ENCODE measurements around the gene GRIN1.
"Not testable (repeated sequence)": the region's sequence is repeated elsewhere in the genome, so short reads cannot be mapped to it uniquely, and the experiment has no call there.

Gene GRIN1

DNA sequence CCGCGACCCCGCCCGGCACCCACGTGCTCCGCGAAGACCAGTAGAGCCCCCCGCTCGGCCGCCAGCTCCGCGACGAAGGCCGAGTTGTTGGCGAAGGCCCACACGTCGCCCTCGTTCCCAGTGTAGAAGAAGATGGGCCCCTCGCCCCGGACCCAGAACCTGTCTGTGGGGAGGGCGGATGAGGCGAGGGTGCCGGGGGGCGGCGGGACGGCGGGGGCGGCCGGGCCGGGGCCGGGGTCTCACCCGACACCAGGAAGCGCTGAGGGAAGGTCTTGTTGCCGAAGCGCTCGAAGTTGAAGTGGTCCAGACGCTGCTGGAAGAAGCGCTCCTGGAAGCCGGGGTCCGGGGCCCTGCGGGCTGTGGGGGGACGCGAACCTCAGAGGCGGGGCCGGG, 24.7 kb upstream of the GRIN1 start:
- Histone ChIP-seq H3K9ac (ENCODE audit: low read depth, low read length) (no peak overlapping the region), H3K27me3 (ENCODE audit: control insufficient read depth, insufficient read depth, low read length) (peaks cover 22% of the 10 kb centered on the region), H3K9me3 (ENCODE audit: control insufficient read depth, insufficient read depth, low read length) (no peaks in the 10 kb centered on the region), H3K36me3 (ENCODE audit: control insufficient read depth, insufficient read depth, low read length) (peaks cover 2% of the 10 kb centered on the region), H3K4me1 (ENCODE audit: control insufficient read depth, insufficient read depth, low read length) (no peaks in the 10 kb centered on the region), H3K4me3 (ENCODE audit: low read depth, low read length) (no peak overlapping the region)

DNA sequence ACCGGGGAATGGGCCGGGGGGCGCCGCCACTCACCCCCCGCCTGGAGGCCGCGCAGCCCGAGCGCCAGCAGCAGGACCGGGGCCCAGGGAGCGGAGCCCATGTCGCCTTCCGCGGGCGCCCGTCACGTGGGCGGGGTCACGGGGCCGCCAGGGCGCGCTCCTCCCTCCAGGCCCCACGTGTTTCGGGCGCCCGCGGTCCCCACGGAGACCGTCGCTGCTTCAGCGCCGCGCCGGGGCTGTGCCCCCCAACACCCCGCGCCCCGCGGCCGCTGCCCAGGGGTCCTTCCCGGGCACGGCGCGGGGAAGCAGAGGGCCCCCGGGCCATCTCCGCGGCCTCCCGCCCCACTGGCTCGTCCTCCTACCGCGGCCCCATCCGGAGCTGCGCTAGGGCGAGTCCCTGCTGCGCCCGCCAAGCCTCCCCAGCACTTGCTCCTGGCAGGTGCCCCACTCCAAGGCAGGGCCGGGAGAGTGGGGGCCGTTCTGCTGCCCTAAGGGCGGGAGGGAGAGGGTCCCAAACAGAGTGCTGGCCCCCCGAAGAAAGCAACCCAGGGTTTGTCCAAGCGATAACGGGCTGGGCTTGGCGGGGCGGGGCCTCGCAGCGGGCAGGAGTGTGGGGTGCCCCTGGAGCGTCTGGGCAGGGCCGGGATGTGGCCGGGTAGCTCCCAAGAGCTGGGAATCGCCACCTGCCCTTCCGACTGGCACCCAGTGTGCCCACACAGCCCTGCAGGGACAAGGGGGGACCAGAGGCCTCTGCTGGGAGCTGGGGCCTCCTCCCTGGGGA, 24.2 kb upstream of the GRIN1 start, which contains the start of gene DPP7:
Gene DPP7 (minus strand): TSS at position 121 of the 781 bp plus-strand sequence. CDS start 20 bp downstream, at position 101.
- H3K36me3 ChIP-seq (ENCODE audit: control insufficient read depth, insufficient read depth, low read length) = no peaks in the 10 kb centered on the region
- no peak within 1 kb of the TSS for H3K9ac ChIP-seq (ENCODE audit: low read depth, low read length)
- H3K4me3 ChIP-seq (ENCODE audit: low read depth, low read length) = peak within 1 kb of the TSS; percentile 22
- no peaks in the 10 kb centered on the region for H3K9me3 ChIP-seq (ENCODE audit: control insufficient read depth, insufficient read depth, low read length)
- H3K4me1 ChIP-seq (ENCODE audit: control insufficient read depth, insufficient read depth, low read length) = no peaks in the 10 kb centered on the region
- H3K27me3 ChIP-seq (ENCODE audit: control insufficient read depth, insufficient read depth, low read length) = peaks cover 22% of the 10 kb centered on the region

DNA sequence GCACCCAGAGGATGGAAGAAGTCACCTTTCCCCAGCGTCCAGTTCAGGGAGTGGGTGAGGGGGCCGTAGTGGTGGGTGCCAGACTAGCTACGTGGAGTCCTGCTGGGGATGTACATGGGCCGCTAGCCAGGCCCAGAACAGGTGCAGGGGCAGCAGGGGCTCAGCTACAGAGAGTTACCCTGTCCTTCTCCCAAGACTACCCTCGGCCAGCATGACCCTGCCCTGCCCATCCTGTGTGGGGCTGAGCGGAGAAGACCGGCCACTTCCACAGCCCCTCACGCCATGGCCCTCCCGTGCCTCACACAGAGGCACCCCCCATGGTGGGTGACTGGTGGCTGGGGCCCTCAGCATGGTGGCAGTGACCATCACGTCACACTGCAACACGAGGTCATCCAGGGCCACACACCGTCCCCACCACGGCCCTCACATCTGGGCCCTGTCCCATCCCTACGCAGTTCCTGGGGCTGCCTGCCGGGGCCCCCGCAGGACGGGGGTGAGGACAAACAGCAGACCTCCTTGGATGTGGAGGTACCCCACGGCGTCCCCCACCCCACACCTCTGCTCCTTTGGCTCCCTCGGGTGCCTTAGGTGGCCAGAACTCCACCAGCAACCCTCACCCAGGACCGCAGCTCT, 23.4 kb upstream of the GRIN1 start:
- no peak overlapping the region for H3K9ac ChIP-seq (ENCODE audit: low read depth, low read length)
- H3K4me1 ChIP-seq (ENCODE audit: control insufficient read depth, insufficient read depth, low read length) = no peaks in the 10 kb centered on the region
- H3K4me3 ChIP-seq (ENCODE audit: low read depth, low read length) = no peak overlapping the region
- no peaks in the 10 kb centered on the region for H3K36me3 ChIP-seq (ENCODE audit: control insufficient read depth, insufficient read depth, low read length)
- H3K9me3 ChIP-seq (ENCODE audit: control insufficient read depth, insufficient read depth, low read length) = no peaks in the 10 kb centered on the region
- peaks cover 22% of the 10 kb centered on the region for H3K27me3 ChIP-seq (ENCODE audit: control insufficient read depth, insufficient read depth, low read length)

DNA sequence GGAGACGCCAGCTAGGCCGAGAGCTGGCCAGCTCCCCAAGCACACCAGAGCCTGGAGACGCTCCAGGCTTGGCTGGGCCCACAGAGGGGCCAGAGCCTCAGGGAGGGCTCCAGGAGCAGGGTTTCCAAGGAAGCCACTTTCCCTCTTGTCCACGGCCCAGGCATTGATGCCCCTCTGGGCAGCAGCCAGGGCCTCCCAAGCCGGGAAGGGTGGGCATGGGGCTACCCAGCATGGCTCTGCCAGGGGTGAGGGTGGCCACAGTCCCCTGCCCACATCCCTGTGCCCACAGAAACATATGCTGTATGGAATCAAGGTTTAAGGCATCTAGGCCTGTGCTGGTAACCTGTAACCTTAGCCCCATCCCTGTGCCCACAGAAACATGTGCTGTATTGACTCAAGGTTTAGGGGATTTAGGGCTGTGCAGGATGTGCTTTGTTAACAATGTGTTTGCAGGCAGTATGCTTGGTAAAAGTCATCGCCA, 22.9 kb upstream of the GRIN1 start:
- Histone ChIP-seq H3K9me3 (ENCODE audit: control insufficient read depth, insufficient read depth, low read length) (no peaks in the 10 kb centered on the region), H3K4me3 (ENCODE audit: low read depth, low read length) (no peak overlapping the region), H3K4me1 (ENCODE audit: control insufficient read depth, insufficient read depth, low read length) (no peaks in the 10 kb centered on the region), H3K36me3 (ENCODE audit: control insufficient read depth, insufficient read depth, low read length) (no peaks in the 10 kb centered on the region), H3K27me3 (ENCODE audit: control insufficient read depth, insufficient read depth, low read length) (peaks cover 22% of the 10 kb centered on the region), H3K9ac (ENCODE audit: low read depth, low read length) (no peak overlapping the region)

DNA sequence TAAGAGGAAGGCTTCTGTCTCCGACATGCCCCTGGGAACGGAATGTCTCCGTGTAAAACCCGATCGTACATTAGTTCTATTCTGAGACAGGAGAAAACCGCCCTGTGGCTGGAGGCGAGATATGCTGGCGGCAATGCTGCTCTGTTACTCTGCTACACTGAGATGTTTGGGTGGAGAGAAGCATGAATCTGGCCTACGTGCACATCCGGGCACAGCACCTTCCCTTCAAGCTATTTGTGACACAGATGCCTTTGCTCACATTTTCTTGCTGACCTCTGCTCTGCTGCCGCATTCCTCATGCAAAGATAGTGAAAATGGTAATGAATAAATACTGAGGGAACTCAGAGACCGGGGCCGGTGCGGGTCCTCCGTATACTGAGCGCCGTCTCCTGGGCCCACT, 22.2 kb upstream of the GRIN1 start:
- H3K4me1 ChIP-seq (ENCODE audit: control insufficient read depth, insufficient read depth, low read length) = no peaks in the 10 kb centered on the region
- H3K27me3 ChIP-seq (ENCODE audit: control insufficient read depth, insufficient read depth, low read length) = peaks cover 22% of the 10 kb centered on the region
- H3K9me3 ChIP-seq (ENCODE audit: control insufficient read depth, insufficient read depth, low read length) = no peaks in the 10 kb centered on the region
- H3K4me3 ChIP-seq (ENCODE audit: low read depth, low read length) = no peak overlapping the region
- H3K9ac ChIP-seq (ENCODE audit: low read depth, low read length) = no peak overlapping the region
- no peaks in the 10 kb centered on the region for H3K36me3 ChIP-seq (ENCODE audit: control insufficient read depth, insufficient read depth, low read length)

DNA sequence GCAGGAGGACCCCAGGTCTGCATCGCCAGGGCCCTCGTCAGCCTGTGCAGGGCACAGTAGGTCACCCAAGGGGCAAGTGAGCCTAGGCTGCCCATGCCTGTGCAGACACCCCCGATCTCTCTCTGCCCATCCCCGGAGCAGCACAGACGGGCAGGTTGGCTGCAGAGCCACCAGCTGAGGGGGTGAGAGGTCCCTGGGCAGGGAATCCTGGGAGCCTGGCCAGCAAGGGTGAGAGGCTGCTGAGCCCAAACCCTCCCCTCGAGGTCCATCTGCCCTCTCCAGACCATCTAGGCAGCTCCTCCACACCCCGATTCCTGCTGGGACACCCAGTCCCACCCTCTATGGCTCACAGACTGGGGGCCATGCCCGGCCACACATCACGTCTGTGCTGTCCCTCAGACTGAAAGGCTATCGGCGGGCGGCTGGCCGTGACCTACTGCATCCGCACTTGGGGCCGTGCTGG, 21.7 kb upstream of the GRIN1 start:
- no peak overlapping the region for H3K9ac ChIP-seq (ENCODE audit: low read depth, low read length)
- H3K4me1 ChIP-seq (ENCODE audit: control insufficient read depth, insufficient read depth, low read length) = no peaks in the 10 kb centered on the region
- peaks cover 22% of the 10 kb centered on the region for H3K27me3 ChIP-seq (ENCODE audit: control insufficient read depth, insufficient read depth, low read length)
- no peak overlapping the region for H3K4me3 ChIP-seq (ENCODE audit: low read depth, low read length)
- no peaks in the 10 kb centered on the region for H3K9me3 ChIP-seq (ENCODE audit: control insufficient read depth, insufficient read depth, low read length)
- no peaks in the 10 kb centered on the region for H3K36me3 ChIP-seq (ENCODE audit: control insufficient read depth, insufficient read depth, low read length)

DNA sequence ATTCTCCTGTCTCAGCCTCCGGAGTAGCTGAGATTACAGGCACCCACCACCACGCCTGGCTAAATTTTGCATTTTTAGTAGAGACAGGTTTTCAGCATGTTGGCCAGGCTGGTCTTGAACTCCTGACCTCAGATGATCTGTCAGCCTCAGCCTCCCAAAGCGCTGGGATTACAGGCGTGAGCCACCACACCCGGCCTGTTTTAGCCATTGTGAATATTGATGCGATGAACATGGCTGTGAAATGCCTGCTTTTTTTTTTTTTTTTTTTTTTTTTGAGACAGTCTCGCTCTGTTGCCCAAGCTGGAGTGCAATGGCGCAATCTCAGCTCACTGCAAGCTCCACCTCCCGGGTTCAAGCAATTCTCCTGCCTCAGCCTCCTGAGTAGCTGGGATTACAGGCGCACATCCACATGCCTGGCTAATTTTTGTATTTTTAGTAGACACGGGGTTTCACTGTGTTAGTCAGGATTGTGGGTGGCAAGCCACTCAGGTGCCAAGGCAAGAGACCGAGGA, 20.8 kb upstream of the GRIN1 start:
- not testable (repeated sequence) for H3K9me3 ChIP-seq (ENCODE audit: control insufficient read depth, insufficient read depth, low read length); H3K4me3 ChIP-seq (ENCODE audit: low read depth, low read length); H3K36me3 ChIP-seq (ENCODE audit: control insufficient read depth, insufficient read depth, low read length); H3K9ac ChIP-seq (ENCODE audit: low read depth, low read length); H3K4me1 ChIP-seq (ENCODE audit: control insufficient read depth, insufficient read depth, low read length)
- H3K27me3 ChIP-seq (ENCODE audit: control insufficient read depth, insufficient read depth, low read length) = peaks cover 20% of the 10 kb centered on the region

DNA sequence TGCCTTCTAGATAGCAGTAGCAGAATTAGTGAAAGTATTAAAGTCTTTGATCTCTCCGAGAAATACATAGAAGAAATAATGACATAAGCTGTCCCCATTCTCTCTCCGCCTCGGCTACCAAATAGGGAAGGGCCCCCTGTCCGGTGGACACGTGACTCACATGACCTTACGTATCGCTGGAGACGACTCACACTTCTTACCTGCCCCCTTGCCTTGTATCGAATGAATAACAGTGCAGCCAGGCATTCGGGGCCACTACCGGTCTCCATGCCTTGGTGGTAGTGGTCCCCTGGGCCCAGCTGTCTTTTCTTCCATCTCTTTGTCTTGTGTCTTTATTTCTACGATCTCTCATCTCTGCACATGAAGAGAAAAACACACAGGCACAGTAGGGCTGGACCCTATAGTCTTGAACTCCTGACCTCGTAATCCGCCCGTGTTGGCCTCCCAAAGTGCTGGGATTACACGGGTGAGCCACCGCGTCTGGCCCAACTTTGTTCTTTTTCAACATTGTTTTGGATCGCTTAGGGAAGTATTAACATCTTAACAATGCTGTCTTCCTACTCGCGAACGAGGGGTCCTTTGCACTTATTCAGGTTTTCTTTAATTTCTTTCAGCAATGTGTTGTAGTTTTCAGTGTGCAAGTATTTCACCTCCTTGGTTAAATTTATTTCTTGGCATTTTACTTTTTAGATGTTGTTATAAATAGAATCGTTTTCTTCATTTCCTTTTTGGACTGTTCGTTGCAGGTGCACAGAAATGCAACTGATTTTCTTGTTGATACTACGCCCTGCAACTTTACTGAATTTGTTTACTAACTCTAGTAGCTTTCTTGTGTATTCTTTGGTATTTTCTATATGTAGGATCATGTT, 16.8 kb upstream of the GRIN1 start:
- not testable (repeated sequence) for H3K36me3 ChIP-seq (ENCODE audit: control insufficient read depth, insufficient read depth, low read length); H3K4me1 ChIP-seq (ENCODE audit: control insufficient read depth, insufficient read depth, low read length); H3K9me3 ChIP-seq (ENCODE audit: control insufficient read depth, insufficient read depth, low read length); H3K4me3 ChIP-seq (ENCODE audit: low read depth, low read length); H3K9ac ChIP-seq (ENCODE audit: low read depth, low read length); H3K27me3 ChIP-seq (ENCODE audit: control insufficient read depth, insufficient read depth, low read length)

DNA sequence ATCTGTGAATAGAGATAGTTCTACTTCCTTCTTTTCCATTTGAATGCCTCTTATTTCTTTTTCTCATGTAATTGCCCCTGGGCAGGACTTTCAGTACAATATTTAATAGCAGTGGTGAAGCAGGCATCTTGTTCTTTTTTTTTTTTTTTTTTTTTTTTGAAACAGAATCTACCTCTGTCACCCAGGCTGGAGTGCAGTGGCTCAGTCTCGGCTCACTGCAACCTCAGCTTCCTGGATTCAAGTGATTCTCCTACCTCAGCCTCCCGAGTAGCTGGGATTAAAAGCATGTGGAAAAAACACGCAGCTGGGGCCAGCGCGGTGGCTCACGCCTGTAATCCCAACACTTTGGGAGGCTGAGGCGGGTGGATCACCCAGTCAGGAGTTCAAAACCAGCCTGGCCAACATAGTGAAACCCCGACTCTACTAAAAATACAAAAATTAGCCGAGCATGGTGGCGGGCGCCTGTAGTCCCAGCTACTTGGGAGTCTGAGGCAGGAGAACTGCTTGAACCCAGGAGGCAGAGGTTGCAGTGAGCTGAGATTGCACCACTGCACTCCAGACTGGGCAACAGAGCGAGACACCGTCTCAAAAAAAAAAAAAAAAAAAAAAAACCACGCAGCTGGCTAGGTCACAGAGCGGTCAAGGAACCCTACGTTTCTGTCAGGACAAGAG, 16.0 kb upstream of the GRIN1 start:
- H3K27me3 ChIP-seq (ENCODE audit: control insufficient read depth, insufficient read depth, low read length); H3K9ac ChIP-seq (ENCODE audit: low read depth, low read length): not testable (repeated sequence)

DNA sequence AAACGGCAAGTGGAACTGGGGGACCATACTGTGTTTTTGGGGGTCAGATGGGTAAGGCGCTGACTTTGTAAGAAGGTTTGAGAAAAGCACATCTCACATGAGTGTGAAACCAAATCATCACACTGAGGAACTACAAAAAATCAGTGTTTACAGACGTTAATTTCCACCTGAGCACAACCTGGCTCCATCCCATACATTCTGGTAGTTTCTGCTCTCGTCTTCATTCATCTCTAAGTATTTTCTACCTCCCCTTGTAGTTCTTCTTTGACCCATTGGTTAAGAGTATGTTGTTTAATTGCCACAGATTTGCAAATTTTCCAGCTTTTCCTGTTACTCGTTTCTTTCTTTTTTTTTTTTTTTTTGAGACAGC, 15.5 kb upstream of the GRIN1 start:
- peaks cover 1% of the 10 kb centered on the region for H3K4me1 ChIP-seq (ENCODE audit: control insufficient read depth, insufficient read depth, low read length)
- H3K27me3 ChIP-seq (ENCODE audit: control insufficient read depth, insufficient read depth, low read length) = no peaks in the 10 kb centered on the region
- no peak overlapping the region for H3K9ac ChIP-seq (ENCODE audit: low read depth, low read length)
- H3K4me3 ChIP-seq (ENCODE audit: low read depth, low read length) = no peak overlapping the region
- no peaks in the 10 kb centered on the region for H3K9me3 ChIP-seq (ENCODE audit: control insufficient read depth, insufficient read depth, low read length)
- no peaks in the 10 kb centered on the region for H3K36me3 ChIP-seq (ENCODE audit: control insufficient read depth, insufficient read depth, low read length)

More for the DNA sequence above, 16.0 kb upstream of the GRIN1 start:
- H3K9me3 ChIP-seq (ENCODE audit: control insufficient read depth, insufficient read depth, low read length); H3K4me3 ChIP-seq (ENCODE audit: low read depth, low read length); H3K36me3 ChIP-seq (ENCODE audit: control insufficient read depth, insufficient read depth, low read length); H3K4me1 ChIP-seq (ENCODE audit: control insufficient read depth, insufficient read depth, low read length): not testable (repeated sequence)

DNA sequence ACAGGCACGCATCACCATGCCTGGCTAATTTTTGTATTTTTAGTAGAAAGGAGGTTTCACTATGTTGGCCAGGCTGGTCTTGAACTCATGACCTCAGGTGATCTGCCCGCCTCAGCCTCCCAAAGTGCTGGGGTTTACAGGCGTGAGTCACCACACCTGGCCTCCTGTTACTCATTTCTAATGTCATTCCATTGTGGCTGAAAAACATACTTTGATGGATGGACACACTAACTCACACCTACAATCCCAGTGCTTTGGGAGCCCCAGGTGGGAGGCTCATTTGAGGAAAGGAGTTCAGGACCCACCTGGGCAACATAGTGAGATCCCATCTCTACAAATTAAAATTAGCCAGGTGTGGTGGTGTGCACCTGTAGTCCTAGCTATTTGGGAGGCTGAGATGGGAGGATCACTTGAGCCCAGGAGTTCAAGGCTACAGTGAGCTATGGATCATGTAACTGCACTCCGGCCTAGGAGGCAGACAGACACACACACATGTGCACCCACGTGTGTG, 14.9 kb upstream of the GRIN1 start:
- not testable (repeated sequence) for H3K9me3 ChIP-seq (ENCODE audit: control insufficient read depth, insufficient read depth, low read length); H3K4me1 ChIP-seq (ENCODE audit: control insufficient read depth, insufficient read depth, low read length); H3K4me3 ChIP-seq (ENCODE audit: low read depth, low read length); H3K27me3 ChIP-seq (ENCODE audit: control insufficient read depth, insufficient read depth, low read length); H3K36me3 ChIP-seq (ENCODE audit: control insufficient read depth, insufficient read depth, low read length); H3K9ac ChIP-seq (ENCODE audit: low read depth, low read length)
